KOPT-K1 (cell line): ENCODE measurements around the gene HK1.

Experiments used
- H3K27ac ChIP-seq: fragments of 200-600 bp; sonication (generic); 2 replicates; pipeline ENCODE4 v1.5.1; 2016; ENCODE audit warnings: antibody characterized with exemption, mild to moderate bottlenecking, low read depth, low read length; ENCODE audit not compliant: poor library complexity, severe bottlenecking
- H3K36me3 ChIP-seq: fragments of 200-600 bp; sonication (generic); 2 replicates; pipeline ENCODE4 v1.5.1; 2017; ENCODE audit warnings: antibody characterized with exemption, mild to moderate bottlenecking, low read length, moderate library complexity; ENCODE audit not compliant: insufficient read depth
- H3K9me3 ChIP-seq: fragments of 200-600 bp; sonication (generic); 2 replicates; pipeline ENCODE4 v1.5.1; 2017; ENCODE audit warnings: antibody characterized with exemption, low read length, mild to moderate bottlenecking; ENCODE audit not compliant: insufficient read depth, poor library complexity, severe bottlenecking

Gene HK1

GRCh38 chr10:69337296-69338132 lies 59.2 kb downstream of the HK1 start:
- H3K36me3 ChIP-seq = 0 out of 2 replicates have a peak, but pooled peaks cover 7% of the 10 kb centered on the region
- H3K27ac ChIP-seq = no peak overlapping the region
- no peaks in the 10 kb centered on the region for H3K9me3 ChIP-seq

GRCh38 chr10:69338133-69338456 lies 59.8 kb downstream of the HK1 start:
- Histone ChIP-seq H3K36me3 (0 out of 2 replicates have a peak, but pooled peaks cover 3% of the 10 kb centered on the region), H3K9me3 (no peaks in the 10 kb centered on the region), H3K27ac (no peak overlapping the region)

- no peaks in the 10 kb centered on the region for H3K36me3 ChIP-seq
- no peaks in the 10 kb centered on the region for H3K9me3 ChIP-seq
- H3K27ac ChIP-seq = no peak overlapping the region
Measured at GRCh38 chr10:69338547-69339450, 60.5 kb downstream of the HK1 start.

GRCh38 chr10:69340695-69341094 lies 62.4 kb downstream of the HK1 start:
- Histone ChIP-seq H3K27ac (no peak overlapping the region), H3K9me3 (no peaks in the 10 kb centered on the region), H3K36me3 (no peaks in the 10 kb centered on the region)

- H3K27ac ChIP-seq = peak overlapping the region; percentile 76
- H3K36me3 ChIP-seq = no peaks in the 10 kb centered on the region; the same call in 1 of the 2 replicates
- no peaks in the 10 kb centered on the region for H3K9me3 ChIP-seq
Measured at GRCh38 chr10:69343905-69344304, 65.6 kb downstream of the HK1 start.

GRCh38 chr10:69344591-69345252 lies 66.4 kb downstream of the HK1 start:
- Histone ChIP-seq H3K27ac (peak overlapping the region; percentile 76), H3K36me3 (peaks cover 6% of the 10 kb centered on the region; the same call in 1 of the 2 replicates), H3K9me3 (no peaks in the 10 kb centered on the region)

GRCh38 chr10:69345402-69345801 lies 67.1 kb downstream of the HK1 start:
- peak overlapping the region; percentile 76 for H3K27ac ChIP-seq
- no peaks in the 10 kb centered on the region for H3K9me3 ChIP-seq
- H3K36me3 ChIP-seq = peaks cover 12% of the 10 kb centered on the region; the same call in 1 of the 2 replicates

- Histone ChIP-seq H3K36me3 (peaks cover 12% of the 10 kb centered on the region; the same call in 1 of the 2 replicates), H3K27ac (peak overlapping the region; percentile 76), H3K9me3 (no peaks in the 10 kb centered on the region)
Measured at GRCh38 chr10:69345890-69346474, 67.7 kb downstream of the HK1 start.

GRCh38 chr10:69346776-69347175 lies 68.5 kb downstream of the HK1 start:
- Histone ChIP-seq H3K36me3 (peaks cover 16% of the 10 kb centered on the region; the same call in 1 of the 2 replicates), H3K27ac (no peak overlapping the region), H3K9me3 (no peaks in the 10 kb centered on the region)

- H3K27ac ChIP-seq = peak overlapping the region; percentile 49
- no peaks in the 10 kb centered on the region for H3K9me3 ChIP-seq
- H3K36me3 ChIP-seq = peaks cover 16% of the 10 kb centered on the region; the same call in 1 of the 2 replicates
Measured at GRCh38 chr10:69348816-69349541, 70.7 kb downstream of the HK1 start.

GRCh38 chr10:69349542-69349888 lies 71.2 kb downstream of the HK1 start:
- Histone ChIP-seq H3K9me3 (no peaks in the 10 kb centered on the region), H3K36me3 (peaks cover 16% of the 10 kb centered on the region; the same call in 1 of the 2 replicates), H3K27ac (peak overlapping the region; percentile 49)

- peaks cover 16% of the 10 kb centered on the region; the same call in 1 of the 2 replicates for H3K36me3 ChIP-seq
- no peak overlapping the region for H3K27ac ChIP-seq
- no peaks in the 10 kb centered on the region for H3K9me3 ChIP-seq
Measured at GRCh38 chr10:69351589-69351988, 73.3 kb downstream of the HK1 start.

- Histone ChIP-seq H3K9me3 (no peaks in the 10 kb centered on the region), H3K27ac (peak overlapping the region; percentile 57), H3K36me3 (peaks cover 16% of the 10 kb centered on the region; the same call in 1 of the 2 replicates)
Measured at GRCh38 chr10:69352569-69353264, 74.4 kb downstream of the HK1 start.
